ENCODE results near the gene PM20D1.
"Not testable (repeated sequence)": the region's sequence is repeated elsewhere in the genome, so short reads cannot be mapped to it uniquely, and the experiment has no call there.

The PM20D1 gene

GRCh38 chr1:205849619-205850355 lies at the start of gene PM20D1:
PM20D1 (minus strand) TSS chr1:205850132; CDS start chr1:205850072, 60 bp downstream.
- peak; percentile 40 for DNase-seq (ENCODE audit: low read depth)

GRCh38 chr1:205896351-205896750 lies 46.4 kb upstream of the PM20D1 start:
- no peak for DNase-seq (ENCODE audit: low read depth)

GRCh38 chr1:205894119-205894518 lies 44.2 kb upstream of the PM20D1 start:
- not testable (repeated sequence) for DNase-seq (ENCODE audit: low read depth)

GRCh38 chr1:205892175-205892574 lies 42.2 kb upstream of the PM20D1 start:
- not testable (repeated sequence) for DNase-seq (ENCODE audit: low read depth)

GRCh38 chr1:205891481-205891880 lies 41.5 kb upstream of the PM20D1 start:
- DNase-seq (ENCODE audit: low read depth): not testable (repeated sequence)

- not testable (repeated sequence) for DNase-seq (ENCODE audit: low read depth)
Observed at GRCh38 chr1:205890631-205891030, 40.7 kb upstream of the PM20D1 start.

- not testable (repeated sequence) for DNase-seq (ENCODE audit: low read depth)
Observed at GRCh38 chr1:205889706-205890105, 39.8 kb upstream of the PM20D1 start.

- DNase-seq (ENCODE audit: low read depth): not testable (repeated sequence)
Observed at GRCh38 chr1:205889006-205889405, 39.1 kb upstream of the PM20D1 start.

- no peak for DNase-seq (ENCODE audit: low read depth)
Observed at GRCh38 chr1:205883792-205884191, 33.9 kb upstream of the PM20D1 start.

GRCh38 chr1:205880923-205881322 lies 31.0 kb upstream of the PM20D1 start:
- DNase-seq (ENCODE audit: low read depth): no peak

GRCh38 chr1:205879974-205880373 lies 30.0 kb upstream of the PM20D1 start:
- no peak for DNase-seq (ENCODE audit: low read depth)

GRCh38 chr1:205878026-205878425 lies 28.1 kb upstream of the PM20D1 start:
- DNase-seq (ENCODE audit: low read depth): no peak

- DNase-seq (ENCODE audit: low read depth): not testable (repeated sequence)
Observed at GRCh38 chr1:205873148-205873547, 23.2 kb upstream of the PM20D1 start.

GRCh38 chr1:205870236-205870635 lies 20.3 kb upstream of the PM20D1 start:
- no peak for DNase-seq (ENCODE audit: low read depth)

- DNase-seq (ENCODE audit: low read depth): no peak
Observed at GRCh38 chr1:205861540-205861939, 11.6 kb upstream of the PM20D1 start.

GRCh38 chr1:205858141-205858961 lies 8.4 kb upstream of the PM20D1 start:
- no peak for DNase-seq (ENCODE audit: low read depth)

- DNase-seq (ENCODE audit: low read depth): not testable (repeated sequence)
Observed at GRCh38 chr1:205857501-205857900, 7.6 kb upstream of the PM20D1 start.

- no peak for DNase-seq (ENCODE audit: low read depth)
Observed at GRCh38 chr1:205856433-205856832, 6.5 kb upstream of the PM20D1 start.

- DNase-seq (ENCODE audit: low read depth): no peak
Observed at GRCh38 chr1:205852969-205853368, 3.0 kb upstream of the PM20D1 start.

- DNase-seq (ENCODE audit: low read depth): no peak
Observed at GRCh38 chr1:205851993-205852392, 2.1 kb upstream of the PM20D1 start.

GRCh38 chr1:205843036-205843859 lies 6.7 kb downstream of the PM20D1 start:
- no peak for DNase-seq (ENCODE audit: low read depth)

GRCh38 chr1:205842229-205842628 lies 7.7 kb downstream of the PM20D1 start:
- DNase-seq (ENCODE audit: low read depth): no peak

Data from stimulated activated CD8-positive, alpha-beta memory T cell treated with anti-CD3 and anti-CD28 coated beads, Interleukin-7, amount 100 ng/mL, for 24 hours (primary cell).